HG03342 (cell line): ENCODE measurements around the gene MFNG.

Experiments used
- ATAC-seq: cut with Tn5 transposase; IDR thresholded peaks from one replicate; pipeline ENCODE4 v1.9.1; 2021; ENCODE audit warnings: mild to moderate bottlenecking, moderate library complexity; ENCODE audit not compliant: unreplicated experiment

MFNG gene

DNA sequence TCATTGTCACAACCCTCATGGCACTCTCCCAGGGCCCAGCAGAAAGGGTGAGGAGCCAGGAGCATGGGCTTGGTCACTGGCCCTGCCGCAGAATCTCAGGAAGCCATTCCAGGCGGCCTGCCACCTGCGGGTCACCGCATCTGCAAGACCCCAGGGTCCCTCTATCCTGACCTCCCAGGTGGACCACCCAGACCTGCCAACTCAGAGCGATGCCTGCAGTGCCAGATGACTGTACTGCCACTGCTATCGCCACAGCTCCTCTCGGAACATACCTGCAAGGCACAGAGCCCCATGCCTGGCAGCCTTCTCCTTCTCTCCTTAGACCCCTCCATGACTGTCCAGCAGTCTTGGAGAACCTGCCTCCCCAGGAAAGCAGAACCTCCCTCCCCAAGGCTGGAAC is 32.5 kb downstream of the MFNG start:
- no peak for ATAC-seq

DNA sequence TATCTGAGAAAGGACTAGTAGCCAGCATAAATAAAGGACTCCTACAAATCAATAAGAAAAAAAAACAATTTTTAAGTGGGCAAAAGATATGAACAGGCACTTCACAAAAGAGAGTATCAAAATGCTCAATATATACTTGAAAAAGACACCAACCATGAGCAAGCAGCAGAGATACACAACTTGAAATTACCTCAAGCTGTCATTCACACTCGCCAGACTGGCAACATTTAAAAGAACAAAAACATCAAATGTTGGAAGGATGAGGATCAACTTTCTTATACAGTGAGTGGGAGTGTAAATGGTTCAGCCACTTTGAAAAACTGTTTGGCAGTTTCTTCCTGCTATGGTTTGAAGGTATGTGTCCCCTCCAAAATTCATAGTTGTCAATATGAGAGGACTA is 35.0 kb downstream of the MFNG start:
- ATAC-seq: no peak

DNA sequence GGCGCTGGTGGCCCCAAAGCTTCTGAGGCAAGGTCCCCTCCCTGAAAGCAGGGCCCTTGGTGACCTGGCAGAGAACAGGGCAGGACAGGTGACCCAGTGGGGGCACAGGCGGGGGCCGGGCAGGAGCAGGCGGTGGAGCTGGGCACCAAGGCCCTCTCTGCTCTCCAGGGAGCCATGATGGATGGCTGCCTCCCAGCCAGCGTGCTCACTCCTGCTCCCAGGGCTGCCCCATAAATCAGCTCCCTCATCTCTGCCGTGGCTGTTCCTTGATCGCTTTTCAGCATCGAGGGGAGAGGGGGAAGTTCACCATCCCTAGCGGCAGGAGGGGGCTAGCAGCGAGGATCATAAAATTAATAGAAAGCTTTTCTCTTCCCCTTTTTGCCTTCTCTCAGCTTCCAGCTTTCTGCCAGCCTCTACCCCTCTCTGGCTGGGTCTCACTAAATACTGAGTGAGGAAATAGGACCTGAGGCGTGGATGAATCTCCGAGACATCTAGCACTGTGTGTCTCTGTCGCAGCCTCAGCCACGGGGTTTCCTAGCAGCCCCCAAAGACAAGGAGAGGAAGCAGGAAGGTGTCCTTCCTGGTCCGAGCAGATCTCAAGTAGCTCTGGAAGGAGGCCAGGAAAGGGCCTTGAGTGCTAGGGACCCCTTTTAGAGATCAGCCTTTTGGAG is 36.7 kb downstream of the MFNG start:
- no peak for ATAC-seq

DNA sequence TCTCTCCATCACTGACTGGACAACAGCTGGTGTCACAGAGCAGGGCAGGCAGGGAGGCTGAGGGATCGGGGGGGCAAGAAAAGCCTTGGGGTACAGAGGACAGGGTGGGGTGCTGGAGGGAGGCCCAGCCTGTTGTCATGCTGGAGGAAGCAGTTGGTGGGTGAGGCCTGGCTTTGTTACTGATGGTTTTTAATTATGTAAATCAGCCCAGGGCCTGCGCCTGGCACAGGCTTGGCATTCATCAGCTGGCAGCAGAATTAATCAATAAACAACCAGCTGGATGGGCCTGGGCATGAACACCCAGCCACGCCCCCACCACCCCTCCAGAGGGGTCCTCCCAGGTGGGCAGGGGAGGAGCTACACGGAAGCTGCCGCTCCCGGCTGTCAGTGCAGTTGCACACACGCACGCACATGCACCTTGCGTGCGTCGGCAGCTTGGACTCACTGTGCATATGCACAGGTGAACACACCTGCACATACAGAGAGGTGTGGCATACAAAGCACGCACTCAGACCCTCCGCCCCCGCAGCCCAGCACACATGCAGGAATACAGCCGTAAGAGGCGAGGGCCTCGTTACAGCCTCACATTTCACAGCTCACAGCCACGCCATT is 37.6 kb downstream of the MFNG start:
- no peak for ATAC-seq

DNA sequence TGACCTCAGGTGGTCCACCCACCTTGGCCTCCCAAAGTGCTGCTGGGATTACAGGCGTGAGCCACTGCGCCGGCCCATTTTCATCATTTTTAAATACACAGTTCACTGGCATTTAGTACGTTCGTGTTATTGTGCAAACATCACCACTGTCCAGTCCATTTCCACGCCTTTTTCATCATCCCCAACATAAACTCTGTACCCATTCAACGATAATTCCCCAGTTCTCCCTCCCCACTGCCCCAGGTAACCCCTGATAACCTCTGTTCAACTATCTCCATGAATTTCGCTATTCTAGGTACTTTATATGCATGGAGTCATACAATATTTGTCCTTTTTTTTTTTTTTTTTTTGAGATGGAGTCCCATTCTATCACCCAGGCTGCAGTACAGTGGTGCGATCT is 40.7 kb downstream of the MFNG start:
- ATAC-seq: no peak

DNA sequence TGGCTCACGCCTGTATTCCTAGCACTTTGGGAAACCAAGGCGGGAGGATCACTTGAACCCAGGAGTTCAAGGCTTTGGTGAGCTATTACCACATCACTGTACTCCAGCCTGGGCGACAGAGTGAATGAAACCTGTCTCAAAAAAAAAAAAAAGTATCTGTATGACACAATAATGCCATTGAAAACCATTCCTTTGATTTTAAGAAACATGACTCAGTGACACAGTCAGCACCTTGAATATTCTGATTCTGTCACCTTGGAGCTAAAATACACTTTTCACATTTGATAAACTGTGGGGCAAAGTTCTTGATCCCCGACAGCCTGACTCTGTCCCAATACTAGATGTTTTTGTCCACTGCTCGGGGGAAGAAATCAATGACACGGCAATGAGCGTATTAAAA is 42.2 kb downstream of the MFNG start:
- ATAC-seq: no peak

DNA sequence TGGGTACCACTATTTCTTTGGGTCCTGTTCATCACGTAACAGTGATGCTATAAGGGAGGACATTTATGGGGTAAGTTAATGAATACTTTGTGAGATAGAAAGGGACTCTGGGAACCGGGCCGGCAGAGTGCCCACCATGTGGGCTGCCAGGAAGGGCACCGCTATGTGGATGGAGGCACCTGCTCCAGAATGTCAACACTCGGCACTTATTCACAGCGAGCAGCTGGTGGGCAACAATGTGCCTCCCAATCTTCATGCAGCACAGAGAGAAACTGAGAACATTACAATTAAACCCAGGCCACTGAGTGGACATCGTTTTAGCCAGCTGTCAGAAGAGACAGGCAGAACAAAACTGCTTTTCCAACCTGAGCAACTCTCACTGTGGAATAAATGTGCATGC is 43.1 kb downstream of the MFNG start:
- no peak for ATAC-seq

DNA sequence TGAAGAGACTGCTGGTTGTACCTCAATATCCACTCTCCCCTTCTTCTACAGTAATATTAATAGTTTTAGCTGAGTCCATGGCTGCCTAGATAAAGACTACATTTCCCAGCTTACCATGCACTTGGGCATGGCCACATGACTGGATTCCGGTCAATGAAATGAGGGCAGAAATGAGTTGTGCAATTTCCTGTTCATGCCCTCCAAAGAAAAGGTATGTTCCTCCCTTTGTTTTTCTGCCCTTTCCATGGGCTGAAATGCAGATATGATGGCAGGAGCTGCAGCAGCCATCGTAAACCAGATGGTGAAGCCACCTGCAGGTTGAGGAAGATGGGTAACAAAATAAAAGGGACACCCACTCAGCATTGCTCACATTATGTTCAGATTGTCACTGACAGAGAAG is 43.6 kb downstream of the MFNG start:
- ATAC-seq: no peak

DNA sequence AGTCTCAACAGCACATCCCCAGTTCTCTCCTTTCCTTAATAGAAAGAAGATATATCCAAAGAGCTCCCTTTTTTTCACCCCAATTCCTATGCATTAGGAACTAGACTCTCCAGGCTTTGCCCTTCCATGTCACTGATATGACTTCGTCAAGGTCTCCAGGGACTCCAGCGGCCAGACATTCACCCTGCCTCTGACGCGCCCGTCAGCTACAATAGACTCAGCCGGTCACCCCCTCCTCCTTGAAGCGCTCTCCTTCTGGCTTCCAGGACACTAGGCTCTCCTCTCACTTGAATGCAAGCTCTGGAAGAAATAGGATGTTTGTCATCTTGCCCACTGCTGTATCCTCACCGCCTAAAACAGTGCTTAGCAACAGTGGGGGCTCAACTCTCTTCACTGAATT is 44.0 kb downstream of the MFNG start:
- ATAC-seq: no peak

DNA sequence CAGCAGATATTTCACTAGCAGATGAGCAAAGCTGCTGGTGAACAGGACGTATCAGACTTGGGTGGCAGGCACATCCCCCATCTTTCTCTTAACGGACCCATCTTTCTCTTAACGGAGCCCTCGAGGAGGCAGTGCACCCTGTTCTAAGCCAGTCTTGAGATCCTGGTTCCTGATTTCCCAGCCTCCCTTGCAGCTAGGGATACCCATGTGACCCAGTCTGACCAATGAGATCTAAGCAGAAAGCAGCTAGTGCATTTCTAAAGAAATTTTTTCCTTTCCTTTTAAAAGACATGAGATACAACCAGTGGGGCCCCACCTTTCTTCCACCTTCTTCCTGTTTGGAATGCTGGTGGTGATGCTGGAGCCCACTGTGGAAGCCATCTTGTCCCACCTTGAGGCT is 45.3 kb downstream of the MFNG start:
- no peak for ATAC-seq

DNA sequence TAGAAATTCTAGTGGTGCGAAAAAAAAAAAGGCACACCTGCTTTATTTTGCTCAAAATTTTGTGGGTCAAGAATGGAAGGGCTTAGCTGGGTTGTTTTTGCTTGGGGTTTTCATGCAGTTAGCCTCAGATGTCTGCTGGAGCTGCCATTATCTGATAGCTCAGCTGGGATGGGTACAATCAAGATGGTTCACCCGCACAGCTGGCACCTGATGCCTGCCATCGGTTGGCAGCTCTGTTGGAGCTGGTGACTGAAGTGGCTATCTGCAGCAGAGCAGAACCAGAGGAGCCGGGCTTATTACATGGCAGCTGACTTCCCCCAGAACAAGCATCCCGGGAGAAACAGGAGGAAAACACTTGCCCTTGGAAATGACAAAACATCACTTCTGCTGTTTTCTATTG is 46.8 kb downstream of the MFNG start:
- no peak for ATAC-seq

DNA sequence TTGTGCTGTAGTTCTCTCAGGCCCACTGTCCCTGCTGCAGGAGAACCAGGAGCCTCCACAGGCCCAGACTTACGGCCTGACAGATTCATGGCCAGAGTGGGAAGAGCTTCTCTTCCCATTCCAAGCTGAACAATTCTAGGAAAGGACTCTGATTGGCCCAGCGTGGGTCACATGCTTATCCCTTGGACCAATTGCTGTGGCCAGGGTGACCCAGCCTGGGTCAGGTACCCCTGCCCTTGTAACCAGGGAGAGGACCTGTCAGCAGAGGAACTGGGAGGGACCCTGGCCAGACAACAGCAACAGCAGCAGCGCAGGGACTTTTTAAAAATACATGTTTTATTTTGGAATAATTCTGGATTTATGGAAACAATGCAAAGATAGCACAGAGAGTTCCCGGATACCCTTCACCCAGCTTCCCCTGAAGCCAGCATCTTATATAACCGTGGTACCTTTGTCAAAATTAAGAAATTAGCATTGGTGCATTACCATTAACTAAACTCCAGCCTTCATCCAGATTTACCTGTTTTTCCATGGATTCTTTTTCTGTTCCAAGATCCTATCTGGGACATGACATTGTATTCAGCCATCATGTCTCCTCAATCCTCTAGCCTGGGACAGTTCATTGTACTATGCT is 50.1 kb downstream of the MFNG start:
- ATAC-seq: no peak

DNA sequence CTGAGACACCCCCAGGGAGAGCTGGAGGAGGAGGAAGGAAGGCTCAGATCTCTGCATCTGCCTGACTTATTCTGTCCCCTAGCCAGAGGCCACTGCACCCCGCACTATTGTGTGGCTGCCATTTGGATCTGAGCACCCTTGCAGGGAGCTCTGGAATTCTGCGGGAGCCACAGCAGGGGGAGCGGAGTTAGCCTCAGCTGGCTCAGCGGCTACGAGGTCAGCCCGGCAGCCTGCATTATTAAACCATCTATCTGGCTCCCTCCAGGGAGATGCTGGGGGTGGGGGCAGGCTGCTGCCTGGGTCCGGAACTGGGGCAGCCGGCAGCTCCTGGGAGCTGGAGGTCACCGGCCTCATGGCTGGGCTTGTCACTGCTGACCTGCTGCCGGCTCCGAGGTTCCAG is 52.4 kb downstream of the MFNG start:
- ATAC-seq: no peak

DNA sequence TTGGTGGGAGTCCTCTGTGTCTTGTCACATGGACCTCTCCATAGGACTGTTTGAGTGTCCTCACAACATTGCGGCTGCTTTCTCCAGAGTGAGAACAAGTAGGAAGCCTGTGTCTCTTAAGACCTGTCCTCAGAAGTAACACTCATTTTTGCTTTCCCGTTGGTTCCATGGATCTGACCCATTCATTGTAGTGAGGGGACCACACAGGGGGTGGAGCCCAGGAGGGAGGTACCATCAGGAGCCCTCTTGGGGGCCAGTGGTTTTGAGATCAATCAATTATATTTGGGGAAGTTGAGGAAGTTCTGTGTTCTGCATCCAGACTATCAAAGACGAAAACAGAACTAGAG is 53.5 kb downstream of the MFNG start:
- no peak for ATAC-seq

DNA sequence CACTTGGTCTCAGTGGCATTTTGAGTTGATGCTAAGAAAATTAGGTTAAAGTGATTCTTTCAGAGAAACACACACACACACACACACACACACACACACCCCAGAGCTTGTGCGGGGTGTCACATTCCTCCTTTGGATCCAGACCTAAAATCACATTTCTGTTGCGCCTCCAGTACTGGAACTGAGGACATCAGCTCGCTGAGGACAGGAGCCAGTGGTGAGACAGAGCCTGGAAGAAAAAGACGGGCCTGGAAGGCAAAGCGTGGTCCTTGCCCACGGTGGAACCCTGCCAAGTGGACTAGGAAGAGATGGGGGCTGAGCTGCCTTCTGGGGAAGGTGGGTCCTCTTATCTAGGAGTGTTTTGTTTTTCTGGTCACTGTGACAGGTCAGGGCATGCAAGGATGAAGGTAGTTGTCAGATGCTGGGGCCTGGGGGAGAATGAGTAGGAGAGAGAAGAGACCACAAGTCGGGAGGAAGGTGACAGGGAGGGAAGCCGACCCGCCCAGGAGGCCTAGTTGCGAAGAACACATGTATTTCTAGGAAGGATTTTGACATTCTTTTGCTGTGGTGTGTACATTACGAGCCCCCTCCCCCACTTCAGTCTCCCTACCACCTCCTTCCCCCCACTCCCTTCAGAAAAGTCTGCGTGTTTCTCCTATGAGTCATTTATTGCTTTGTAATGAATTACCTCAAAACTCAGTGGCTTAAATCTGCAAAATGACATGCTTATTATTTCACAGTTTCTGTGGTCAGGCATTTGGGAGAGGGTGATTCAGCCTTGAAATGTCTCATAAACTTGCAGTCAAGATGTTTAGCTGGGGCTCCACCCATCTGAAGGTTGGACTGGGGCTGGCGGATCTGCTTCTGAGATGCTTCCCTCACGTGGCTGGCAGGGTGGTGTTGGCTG is 54.1 kb downstream of the MFNG start:
- no peak for ATAC-seq

DNA sequence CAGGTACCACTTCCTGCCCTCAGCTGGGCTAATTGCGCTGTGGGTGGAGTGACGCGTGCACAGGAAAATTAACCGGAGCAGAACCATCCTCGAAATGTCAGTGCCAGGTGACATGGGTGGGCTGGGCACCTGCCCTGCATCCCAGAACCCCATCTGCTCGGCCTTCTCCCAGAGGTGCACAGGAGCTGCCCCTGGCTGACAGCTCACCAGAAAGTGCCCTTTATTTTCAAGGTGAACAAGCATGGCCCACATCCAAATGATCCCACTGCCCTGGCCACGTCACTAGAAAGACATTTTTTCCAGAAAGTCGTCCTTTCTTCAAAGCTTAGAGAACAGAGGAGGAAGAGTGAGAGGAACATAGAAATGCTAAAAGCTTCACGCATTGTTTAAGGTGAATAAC is 54.8 kb downstream of the MFNG start:
- no peak for ATAC-seq

DNA sequence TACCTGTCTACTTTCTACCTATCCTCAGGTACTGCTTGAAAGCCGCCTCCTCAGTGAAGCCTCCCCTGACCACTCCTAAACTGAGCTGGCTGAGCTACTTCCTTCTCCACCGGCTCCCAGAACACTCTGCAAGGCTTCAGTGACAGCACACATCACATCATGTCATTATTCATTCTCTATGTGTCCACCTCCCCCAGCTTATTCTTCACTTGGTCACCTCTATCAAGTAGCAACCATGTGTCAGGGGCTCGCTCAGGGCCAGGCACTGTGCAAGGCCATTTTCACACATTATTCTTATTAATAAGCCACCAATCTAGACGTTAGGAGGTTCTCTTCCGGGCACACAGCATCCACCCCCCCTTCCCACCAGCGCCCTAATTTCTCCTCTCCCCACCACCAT is 55.2 kb downstream of the MFNG start:
- no peak for ATAC-seq

DNA sequence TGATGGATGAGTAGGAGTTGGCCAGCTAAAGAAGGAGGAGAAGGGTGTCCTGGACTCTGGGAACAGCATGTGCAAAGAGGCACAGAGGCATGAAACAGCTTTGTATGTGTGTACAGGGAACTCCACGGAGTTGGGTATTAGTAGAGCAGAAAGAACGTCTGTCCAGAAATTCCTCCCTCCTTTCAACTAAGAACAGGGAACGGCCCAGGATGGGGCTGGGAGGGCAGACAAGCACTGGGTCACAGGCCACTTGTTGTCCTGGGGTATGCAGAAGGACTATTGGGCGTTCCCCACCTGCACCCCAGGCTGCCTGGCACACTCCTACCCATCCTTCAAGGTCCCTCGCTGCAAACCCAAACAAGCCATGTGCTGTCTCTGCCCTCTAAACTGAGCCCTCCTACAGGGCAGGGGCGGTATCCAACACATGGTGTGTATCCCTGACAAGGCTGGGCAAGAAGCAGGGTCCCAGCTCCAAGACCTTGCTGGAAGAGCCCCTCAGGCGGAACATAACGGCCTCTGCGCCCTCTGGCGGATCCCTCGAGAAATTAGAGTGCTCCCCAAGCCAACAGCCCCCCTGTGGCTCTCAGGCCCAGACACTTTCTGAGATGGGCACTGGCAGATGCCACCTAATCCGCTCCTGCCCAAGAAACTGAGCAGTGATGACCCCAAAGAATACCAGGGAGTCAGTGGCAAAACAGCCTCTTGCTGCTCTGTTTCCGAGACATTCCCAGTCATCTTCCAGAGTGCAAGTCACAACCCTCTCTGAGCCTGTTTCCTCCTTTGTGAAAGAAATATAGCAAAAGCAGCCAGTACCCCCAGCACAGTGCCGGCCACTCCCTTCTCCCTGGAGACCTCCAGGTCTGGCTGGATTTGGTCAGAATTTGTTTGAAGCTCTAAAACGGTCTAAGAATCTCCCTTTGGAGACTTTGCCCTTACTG is 57.3 kb downstream of the MFNG start:
- no peak for ATAC-seq

DNA sequence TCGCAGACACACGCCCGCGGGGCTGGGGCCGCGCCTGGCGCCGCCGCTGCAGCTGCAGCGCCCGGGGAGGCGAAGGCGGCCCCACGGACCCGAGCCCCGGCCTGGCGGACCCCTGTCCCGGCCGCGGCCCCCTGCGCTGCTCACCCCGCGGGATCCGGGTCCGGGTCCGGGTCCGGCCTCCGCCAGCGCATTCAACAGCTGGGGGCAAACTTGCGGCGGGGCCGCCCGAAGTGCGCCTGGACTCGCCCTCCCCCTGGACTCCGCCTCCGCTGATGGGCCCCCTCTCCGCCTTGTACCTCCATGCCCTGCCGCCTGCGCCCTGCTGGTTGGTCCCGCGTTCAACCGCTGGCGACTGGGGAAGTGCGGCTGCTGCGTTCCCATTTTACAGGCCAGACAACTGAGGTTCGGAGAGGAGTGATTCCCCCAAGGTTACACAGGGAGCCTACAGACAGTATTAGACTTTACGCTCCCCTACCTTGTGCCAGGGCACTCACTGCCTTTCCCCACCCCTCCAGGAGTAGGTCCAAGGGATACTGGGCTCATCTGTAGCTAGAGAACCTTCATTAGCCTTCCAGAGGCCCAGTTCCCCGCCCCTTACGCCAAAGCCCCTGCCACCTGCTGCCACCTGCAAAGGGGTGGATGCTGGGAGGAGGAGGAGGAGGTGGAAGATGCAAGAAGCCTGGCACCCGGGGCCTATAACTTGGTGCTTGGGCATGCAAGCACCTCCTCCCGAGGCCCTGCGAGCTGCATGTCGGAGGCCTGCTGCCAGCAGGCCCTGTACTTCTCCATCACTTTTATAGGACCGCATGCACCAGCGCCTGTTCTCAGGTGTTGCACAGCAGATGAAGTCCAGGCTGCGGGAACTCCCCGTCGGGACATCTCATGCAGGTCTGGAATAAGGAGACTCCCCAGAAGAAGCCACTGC is 58.2 kb downstream of the MFNG start:
- no peak for ATAC-seq
